GM18517 (cell line): ENCODE data around the gene ZP4.
"Not testable (repeated sequence)": the region's sequence is repeated elsewhere in the genome, so short reads cannot be mapped to it uniquely, and the experiment has no call there.

ENCODE experiments used
- ATAC-seq: cut with Tn5 transposase; IDR thresholded peaks from one replicate; pipeline ENCODE4 v1.9.1; 2021; ENCODE audit warnings: mild to moderate bottlenecking, moderate library complexity; ENCODE audit not compliant: unreplicated experiment

Gene ZP4

GRCh38 chr1:237877631-237878030, 13.1 kb downstream of the ZP4 start:
- no peak for ATAC-seq

- ATAC-seq = no peak
Observed at GRCh38 chr1:237875291-237875690, 15.4 kb downstream of the ZP4 start.

DNA sequence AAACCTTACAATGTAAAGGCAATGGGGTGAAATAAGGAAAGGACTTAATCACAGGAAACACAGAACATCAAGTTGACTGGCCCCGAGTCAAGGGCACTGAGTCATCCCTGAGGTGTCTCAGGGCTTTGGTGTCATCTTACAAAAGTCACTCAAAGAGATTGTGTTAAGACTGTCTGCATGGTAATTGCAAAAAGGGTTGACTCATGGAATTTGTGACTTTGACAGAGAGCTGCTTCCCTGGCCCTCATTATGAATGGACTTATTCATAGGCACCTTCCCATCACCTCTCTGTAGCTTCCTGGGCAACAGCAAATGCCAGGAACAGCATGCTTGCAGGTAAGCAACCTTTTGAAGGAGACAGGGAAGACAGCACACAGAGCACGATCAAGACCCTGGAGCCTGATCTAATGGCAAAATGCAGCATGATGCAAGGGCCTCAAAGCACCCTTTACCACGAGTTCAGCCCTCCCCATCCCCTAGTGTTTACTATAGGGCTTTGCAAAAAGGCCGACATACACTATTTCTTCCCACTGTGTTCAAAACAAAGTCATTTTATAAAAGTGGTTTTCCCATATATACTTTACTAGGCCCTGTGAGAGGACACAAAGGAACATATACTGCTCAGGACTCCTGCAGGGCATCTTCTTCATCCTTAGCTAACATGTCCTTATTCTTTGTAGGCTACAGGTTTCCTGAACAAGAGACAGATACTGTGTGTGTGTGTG, 17.1 kb downstream of the ZP4 start:
- ATAC-seq = no peak

GRCh38 chr1:237868817-237869600, 21.7 kb downstream of the ZP4 start:
- no peak for ATAC-seq

- no peak for ATAC-seq
Observed at GRCh38 chr1:237867380-237867888, 23.3 kb downstream of the ZP4 start.

GRCh38 chr1:237864338-237865244, 26.1 kb downstream of the ZP4 start:
- peak; percentile 61 for ATAC-seq

GRCh38 chr1:237863234-237863633, 27.5 kb downstream of the ZP4 start:
- no peak for ATAC-seq

GRCh38 chr1:237861944-237862343, 28.8 kb downstream of the ZP4 start:
- ATAC-seq = no peak

- no peak for ATAC-seq
Observed at GRCh38 chr1:237858992-237859391, 31.7 kb downstream of the ZP4 start.

- no peak for ATAC-seq
Observed at GRCh38 chr1:237857455-237857854, 33.3 kb downstream of the ZP4 start.

DNA sequence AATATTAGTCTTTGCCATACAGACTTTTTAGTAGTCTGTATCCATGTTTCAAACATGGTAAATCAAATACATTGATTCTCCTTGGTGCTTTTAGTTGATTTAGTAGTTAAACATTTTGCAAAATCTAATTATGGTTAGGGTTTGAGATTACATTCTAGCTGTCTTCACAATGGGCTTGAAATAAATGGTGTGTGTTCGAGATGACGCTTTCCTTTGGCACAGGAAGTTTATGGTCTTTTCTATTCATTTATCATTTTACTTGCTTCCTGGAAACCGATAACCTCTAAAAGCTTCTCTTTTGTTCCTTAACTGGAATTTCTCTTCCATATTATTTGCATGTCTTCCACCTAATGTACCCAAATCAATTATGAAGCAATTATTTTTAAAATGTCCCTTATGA, 38.4 kb downstream of the ZP4 start:
- no peak for ATAC-seq

GRCh38 chr1:237851210-237851845, 39.4 kb downstream of the ZP4 start:
- peak; percentile 57 for ATAC-seq

- not testable (repeated sequence) for ATAC-seq
Observed at GRCh38 chr1:237843516-237843915, 47.2 kb downstream of the ZP4 start.

GRCh38 chr1:237841485-237841884, 49.2 kb downstream of the ZP4 start:
- no peak for ATAC-seq

GRCh38 chr1:237838904-237839534, 51.7 kb downstream of the ZP4 start:
- ATAC-seq = no peak

DNA sequence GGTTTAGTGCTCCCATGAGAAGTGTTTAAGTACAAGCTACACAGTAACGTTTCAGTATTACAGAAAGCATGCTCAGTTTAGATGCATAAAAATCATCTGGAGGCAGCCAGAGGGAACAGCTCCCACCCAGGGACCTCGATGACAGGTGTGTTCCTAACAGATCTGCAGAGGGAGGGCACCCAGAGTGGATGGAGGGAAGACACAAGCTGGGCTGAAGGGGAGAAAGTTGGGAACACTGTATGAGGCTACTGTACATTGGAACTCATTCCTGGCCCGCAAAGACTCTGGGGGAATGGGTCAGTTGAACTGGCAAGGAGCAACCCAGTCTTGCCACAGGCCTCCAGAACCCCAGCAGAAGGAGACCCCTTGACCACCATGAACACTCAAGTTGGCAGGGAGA, 52.4 kb downstream of the ZP4 start:
- ATAC-seq = no peak

- ATAC-seq = no peak
Observed at GRCh38 chr1:237834461-237834860, 56.3 kb downstream of the ZP4 start.

GRCh38 chr1:237834048-237834447, 56.7 kb downstream of the ZP4 start:
- no peak for ATAC-seq

DNA sequence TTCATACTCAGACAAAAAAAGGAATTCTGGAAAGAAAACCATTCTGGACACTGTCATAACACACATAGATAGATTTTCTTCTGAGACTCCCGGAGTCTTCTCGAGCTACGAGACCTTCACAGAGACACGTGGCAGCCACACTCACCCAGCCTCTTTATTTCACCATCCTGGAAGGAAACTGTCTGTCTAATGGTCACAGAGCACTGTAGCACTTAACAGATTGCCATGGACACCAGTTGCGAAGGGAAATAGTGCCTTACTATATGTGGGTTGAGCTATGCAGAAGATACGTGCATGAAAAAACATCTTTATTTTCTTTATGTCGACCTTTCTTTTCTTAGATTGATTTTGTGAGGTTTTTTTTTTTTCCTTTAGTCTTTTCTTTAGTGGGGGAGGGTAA, 57.9 kb downstream of the ZP4 start:
- ATAC-seq = no peak
